Caco-2 (cell line): ENCODE results near the gene PAX5. TPM values are rescaled to one million over a fixed set of nuclear protein-coding genes. Genes with fewer than 3 reads are reported as not detected.

Experiments used
- BruUV-seq: library from RNA; stranded (reverse); fragments of 400-500 nt; replicated peaks from 2 replicates; lab custom pipeline; 2021; lab: Mats Ljungman, UMichigan
- CTCF ChIA-PET: fragments of 300-600 bp; sonication (Branson Sonifier 250); formaldehyde crosslinking; loops from one replicate; lab custom pipeline; 2022; ENCODE audit warnings: antibody characterized with exemption; lab: Charles Lee
- POLR2A ChIA-PET: fragments of 300-600 bp; sonication (Branson Sonifier 250); formaldehyde crosslinking; loops from one replicate; lab custom pipeline; 2022; ENCODE audit warnings: antibody characterized with exemption; lab: Charles Lee
- DNase-seq, 2 experiments: peaks; one replicate each; pipeline versions ENCODE4 v3.0.0 to v3.0.0-alpha.2; 2020 to 2022
- H3K27me3 ChIP-seq: replicated peaks from 2 replicates; pipeline ENCODE4 v1.6.0; 2011; ENCODE audit warnings: low read length; ENCODE audit not compliant: control insufficient read depth, insufficient read depth
- H3K36me3 ChIP-seq: 2 replicates; pipeline ENCODE4 v1.5.1; 2011; ENCODE audit warnings: low read length; ENCODE audit not compliant: control insufficient read depth, insufficient read depth
- H3K4me1 ChIP-seq: fragments of 250-450 bp; sonication (Bioruptor Pico); 2 replicates; pipeline ENCODE4 v1.5.1; 2020; ENCODE audit warnings: mild to moderate bottlenecking
- H3K4me3 ChIP-seq: 2 replicates; pipeline ENCODE4 v1.5.1; 2011; ENCODE audit warnings: low read depth, mild to moderate bottlenecking, control low read depth, low read length
- H3K9me3 ChIP-seq: fragments of 250-450 bp; sonication (Bioruptor Pico); 2 replicates; pipeline ENCODE4 v1.5.1; 2020; ENCODE audit warnings: mild to moderate bottlenecking, moderate library complexity
- H3K27ac Mint-ChIP-seq: one replicate; pipeline ENCODE4 v1.8.0; 2022; ENCODE audit warnings: mixed read lengths; ENCODE audit not compliant: unreplicated experiment
- H3K27me3 Mint-ChIP-seq: one replicate; pipeline ENCODE4 v1.8.0; 2022; ENCODE audit warnings: mixed read lengths; ENCODE audit not compliant: insufficient read depth, unreplicated experiment
- H3K36me3 Mint-ChIP-seq: one replicate; pipeline ENCODE4 v1.8.0; 2022; ENCODE audit warnings: mild to moderate bottlenecking, mixed read lengths; ENCODE audit not compliant: insufficient read depth, unreplicated experiment
- H3K4me1 Mint-ChIP-seq: one replicate; pipeline ENCODE4 v1.8.0; 2022; ENCODE audit warnings: low read depth, mixed read lengths; ENCODE audit not compliant: unreplicated experiment
- H3K4me3 Mint-ChIP-seq: one replicate; pipeline ENCODE4 v1.8.0; 2022; ENCODE audit warnings: mild to moderate bottlenecking, moderate library complexity, mixed read lengths; ENCODE audit not compliant: unreplicated experiment
- H3K9me3 Mint-ChIP-seq: one replicate; pipeline ENCODE4 v1.8.0; 2022; ENCODE audit warnings: mixed read lengths; ENCODE audit not compliant: unreplicated experiment
- CTCF ChIP-seq, 2 experiments: fragments of 200-600 bp in 1 of 2; IDR thresholded peaks; 1 replicate in 1 of 2; 2 replicates in 1 of 2; pipeline versions ENCODE4 v1.5.1 to v1.8.0; 2011 to 2022; ENCODE audit warnings: antibody characterized with exemption in 1 of 2, control low read depth in 1 of 2, inconsistent platforms in 1 of 2, low read depth in 1 of 2, low read length in 1 of 2, mild to moderate bottlenecking in 1 of 2, moderate library complexity in 1 of 2; ENCODE audit not compliant: insufficient read depth in 1 of 2, severe bottlenecking in 1 of 2, unreplicated experiment in 1 of 2
- intact Hi-C: fragments of 100-400 bp; cut with micrococcal nuclease; formaldehyde crosslinking; loops from one replicate; pipeline ENCODE4 v1.10.0; 2022; ENCODE audit not compliant: unreplicated experiment
- microRNA-seq: library from miRNA; unstranded; fragments of <30 nt; microRNA quantifications from one replicate; pipeline ENCODE4 v1.2.0, GENCODE V29; 2022
- total RNA-seq: library from RNA; stranded (reverse); gene quantifications from 2 replicates; pipeline ENCODE4 v1.2.3, GENCODE V29; 2022

Gene PAX5
- total RNA-seq, 1 experiment from 2014 or later: not detected

DNA sequence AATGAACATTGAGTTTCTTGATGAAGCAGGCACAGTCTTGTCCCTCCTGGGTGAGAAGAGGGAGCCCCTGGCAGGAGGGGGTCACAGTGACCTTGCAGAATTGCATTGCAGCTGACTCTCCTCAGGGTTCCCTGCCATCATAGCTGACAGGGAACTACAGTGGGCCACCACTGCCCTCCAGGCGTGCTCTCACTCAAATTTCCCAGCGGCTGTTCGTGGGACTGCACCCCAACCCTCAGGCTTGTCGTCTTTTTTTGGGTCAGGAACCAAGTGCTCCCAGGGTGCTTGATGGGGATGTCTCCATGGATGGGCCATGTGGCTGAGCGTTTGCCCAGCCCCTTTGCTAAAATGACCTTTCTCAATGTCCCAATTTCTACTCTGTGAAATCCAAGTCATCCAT lies 245.5 kb downstream of the PAX5 start:
- Histone ChIP-seq H3K27me3 (no peaks in the 10 kb centered on the region), H3K4me3 (no peak overlapping the region), H3K36me3 (no peaks in the 10 kb centered on the region), H3K9me3 (0 out of 2 replicates have a peak, but pooled peaks cover 8% of the 10 kb centered on the region), H3K4me1 (no peaks in the 10 kb centered on the region)
- no peak overlapping the region for H3K4me3 Mint-ChIP-seq
- DNase-seq: peak in 1 of 2 experiments; percentile 29
- CTCF ChIA-PET: no interaction called here
- POLR2A ChIA-PET: no interaction called here
- no peaks in the 10 kb centered on the region for H3K4me1 Mint-ChIP-seq
- intact Hi-C loops: no loop called here
- H3K27ac Mint-ChIP-seq: no peak overlapping the region
- H3K27me3 Mint-ChIP-seq: peaks cover 10% of the 10 kb centered on the region
- TF ChIP-seq CTCF (IDR thresholded peaks at IDR 0.05; ENCODE audit: insufficient read depth in 1 of 2, low read depth in 1 of 2, low read length in 1 of 2, severe bottlenecking in 1 of 2, unreplicated experiment in 1 of 2): peak in 1 of 2 experiments; percentile 14
- peaks cover 17% of the 10 kb centered on the region for H3K9me3 Mint-ChIP-seq
- H3K36me3 Mint-ChIP-seq: no peaks in the 10 kb centered on the region
- BruUV-seq: no TSS peak

DNA sequence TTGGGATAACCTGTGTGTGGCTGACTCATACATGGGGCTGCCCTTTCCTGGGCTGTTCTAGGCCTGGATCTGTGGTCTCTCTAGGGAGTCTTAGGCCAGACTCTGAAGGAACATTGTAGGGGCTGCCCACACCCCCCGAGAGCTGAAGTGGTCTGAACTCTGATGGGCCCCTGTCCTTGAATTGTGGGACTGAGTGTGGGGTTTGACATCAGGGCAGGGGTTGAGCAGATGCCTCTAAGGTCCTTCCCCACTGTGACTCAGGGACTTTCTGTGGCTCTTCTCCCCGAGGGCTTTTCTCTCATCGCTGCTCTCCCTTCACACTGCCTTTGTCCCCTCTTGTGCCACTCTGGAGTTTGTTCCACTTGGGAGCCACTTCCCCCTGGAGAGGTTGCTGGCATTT lies 246.4 kb downstream of the PAX5 start:
- ChIA-PET CTCF (no interaction called here), POLR2A (no interaction called here)
- no peaks in the 10 kb centered on the region for H3K4me1 Mint-ChIP-seq
- no peak for TF ChIP-seq CTCF (IDR thresholded peaks at IDR 0.05; ENCODE audit: insufficient read depth in 1 of 2, low read depth in 1 of 2, low read length in 1 of 2, severe bottlenecking in 1 of 2, unreplicated experiment in 1 of 2)
- no TSS peak for BruUV-seq
- peaks cover 10% of the 10 kb centered on the region for H3K27me3 Mint-ChIP-seq
- no peaks in the 10 kb centered on the region for H3K9me3 ChIP-seq
- H3K36me3 ChIP-seq: no peaks in the 10 kb centered on the region
- H3K4me3 ChIP-seq: no peak overlapping the region
- H3K4me1 ChIP-seq: no peaks in the 10 kb centered on the region
- H3K27ac Mint-ChIP-seq: no peak overlapping the region
- H3K4me3 Mint-ChIP-seq: no peak overlapping the region
- H3K9me3 Mint-ChIP-seq: peaks cover 9% of the 10 kb centered on the region
- intact Hi-C loops: no loop called here
- DNase-seq: no peak
- H3K36me3 Mint-ChIP-seq: no peaks in the 10 kb centered on the region
- no peaks in the 10 kb centered on the region for H3K27me3 ChIP-seq

Small RNAs within 50 kb of the gene (microRNA-seq; reads per million reads assigned to microRNA genes)
- gene MIR4475: not detected
- gene MIR4476: not detected
- not detected for gene MIR4540

Other genes with a start within 250 kb of the PAX5 start
- gene ZCCHC7, start 86.3 kb upstream of the PAX5 start, total RNA-seq: 22.0 and 23.2 TPM in 2 replicates